ENCODE measurements around the gene ADAMTSL2. TPM values are rescaled to one million over a fixed set of nuclear protein-coding genes. Genes with fewer than 3 reads are reported as not detected.

The ADAMTSL2 gene
- total RNA-seq, 1 donor from 2014 or later: 0.15 TPM

DNA sequence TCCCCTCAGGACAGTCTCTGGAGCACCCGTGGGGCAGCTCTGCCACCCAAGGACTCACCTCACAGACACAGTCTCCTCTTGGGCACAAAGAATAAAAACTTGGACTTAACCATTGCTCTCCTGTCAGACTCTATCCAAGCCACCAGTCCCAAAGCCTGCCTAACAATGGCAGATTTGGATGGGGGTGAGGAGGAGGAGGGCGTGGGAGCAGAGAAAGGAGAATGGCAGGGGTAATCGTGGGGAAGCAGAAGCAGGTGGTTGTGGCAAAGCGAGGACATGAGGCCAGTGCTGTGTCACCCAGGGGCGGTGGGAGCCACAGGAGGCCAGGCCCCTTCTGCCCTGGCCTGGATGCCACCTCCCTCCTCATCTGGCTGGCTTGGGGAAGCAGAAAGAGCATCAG is 80.2 kb downstream of the ADAMTSL2 start:
- Mint-ChIP-seq H3K4me3 (ENCODE audit: unreplicated experiment) (no peak overlapping the region), H3K36me3 (ENCODE audit: low read depth) (no peaks in the 10 kb centered on the region), H3K9me3 (ENCODE audit: low read depth) (no peaks in the 10 kb centered on the region), H3K4me1 (ENCODE audit: low read depth) (peaks cover 1% of the 10 kb centered on the region), H3K27ac (ENCODE audit: unreplicated experiment) (no peak overlapping the region), H3K27me3 (ENCODE audit: low read depth) (peaks cover 78% of the 10 kb centered on the region)
- TF ChIP-seq, protein P1, sequence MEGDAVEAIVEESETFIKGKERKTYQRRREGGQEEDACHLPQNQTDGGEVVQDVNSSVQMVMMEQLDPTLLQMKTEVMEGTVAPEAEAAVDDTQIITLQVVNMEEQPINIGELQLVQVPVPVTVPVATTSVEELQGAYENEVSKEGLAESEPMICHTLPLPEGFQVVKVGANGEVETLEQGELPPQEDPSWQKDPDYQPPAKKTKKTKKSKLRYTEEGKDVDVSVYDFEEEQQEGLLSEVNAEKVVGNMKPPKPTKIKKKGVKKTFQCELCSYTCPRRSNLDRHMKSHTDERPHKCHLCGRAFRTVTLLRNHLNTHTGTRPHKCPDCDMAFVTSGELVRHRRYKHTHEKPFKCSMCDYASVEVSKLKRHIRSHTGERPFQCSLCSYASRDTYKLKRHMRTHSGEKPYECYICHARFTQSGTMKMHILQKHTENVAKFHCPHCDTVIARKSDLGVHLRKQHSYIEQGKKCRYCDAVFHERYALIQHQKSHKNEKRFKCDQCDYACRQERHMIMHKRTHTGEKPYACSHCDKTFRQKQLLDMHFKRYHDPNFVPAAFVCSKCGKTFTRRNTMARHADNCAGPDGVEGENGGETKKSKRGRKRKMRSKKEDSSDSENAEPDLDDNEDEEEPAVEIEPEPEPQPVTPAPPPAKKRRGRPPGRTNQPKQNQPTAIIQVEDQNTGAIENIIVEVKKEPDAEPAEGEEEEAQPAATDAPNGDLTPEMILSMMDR (IDR thresholded peaks at IDR 0.05): no peak
- DNase-seq (ENCODE audit: low spot score): no peak

DNA sequence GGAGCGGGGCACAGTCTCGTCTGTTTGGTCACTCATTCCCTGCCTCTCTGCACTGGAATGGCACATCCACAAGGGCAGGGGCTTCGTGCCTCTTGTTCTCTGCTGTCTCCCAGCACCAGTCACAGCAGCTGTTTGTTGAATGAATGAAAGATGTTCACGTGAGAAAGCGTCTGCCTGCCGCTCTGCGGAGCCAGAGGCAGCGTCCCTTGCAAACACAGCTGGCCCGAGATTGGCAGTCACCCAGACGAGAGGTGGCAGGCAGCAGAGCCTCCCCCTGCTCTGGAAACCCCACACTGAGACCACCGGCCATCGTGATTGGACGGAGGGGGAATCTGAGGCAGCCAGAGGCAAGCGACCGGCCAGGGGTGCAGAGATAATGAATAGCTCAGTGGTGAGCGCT is 80.7 kb downstream of the ADAMTSL2 start:
- H3K27ac Mint-ChIP-seq (ENCODE audit: unreplicated experiment): no peak overlapping the region
- no peaks in the 10 kb centered on the region for H3K36me3 Mint-ChIP-seq (ENCODE audit: low read depth)
- H3K4me3 Mint-ChIP-seq (ENCODE audit: unreplicated experiment): no peak overlapping the region
- no peak for DNase-seq (ENCODE audit: low spot score)
- H3K27me3 Mint-ChIP-seq (ENCODE audit: low read depth): peaks cover 79% of the 10 kb centered on the region
- no peaks in the 10 kb centered on the region for H3K9me3 Mint-ChIP-seq (ENCODE audit: low read depth)
- TF ChIP-seq, protein P1 (IDR thresholded peaks at IDR 0.05): no peak
- H3K4me1 Mint-ChIP-seq (ENCODE audit: low read depth): no peaks in the 10 kb centered on the region

DNA sequence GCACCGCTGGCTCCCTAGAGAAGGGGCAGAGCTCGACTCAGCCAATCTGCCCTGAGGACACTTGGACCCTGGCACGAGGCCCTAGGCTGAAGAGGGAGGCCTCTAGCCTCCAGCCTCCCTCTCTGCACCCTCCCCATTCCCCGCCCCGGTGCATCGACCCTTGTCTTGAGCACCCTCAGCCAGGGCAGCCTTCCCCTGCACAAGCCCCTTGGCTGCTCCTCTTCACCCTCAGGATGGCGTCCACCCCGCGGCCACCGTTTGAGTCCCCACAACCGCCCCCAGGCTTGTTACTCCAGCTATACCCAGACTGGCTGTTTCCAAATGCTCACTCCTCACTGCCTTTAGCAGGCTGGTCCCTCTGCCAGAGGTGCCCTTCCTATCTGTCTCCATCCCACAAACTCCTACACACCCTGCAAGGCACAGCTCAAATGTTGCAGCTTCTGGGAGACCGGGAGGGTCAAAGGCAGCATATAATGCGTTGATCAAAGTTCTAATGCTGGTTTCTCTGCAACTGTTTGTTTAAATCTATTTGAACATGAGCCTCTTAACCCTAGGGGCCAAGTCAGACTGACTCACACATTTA is 81.2 kb downstream of the ADAMTSL2 start:
- no peaks in the 10 kb centered on the region for H3K36me3 Mint-ChIP-seq (ENCODE audit: low read depth)
- H3K4me1 Mint-ChIP-seq (ENCODE audit: low read depth): no peaks in the 10 kb centered on the region
- H3K27me3 Mint-ChIP-seq (ENCODE audit: low read depth): peaks cover 77% of the 10 kb centered on the region
- no peaks in the 10 kb centered on the region for H3K9me3 Mint-ChIP-seq (ENCODE audit: low read depth)
- DNase-seq (ENCODE audit: low spot score): no peak
- H3K27ac Mint-ChIP-seq (ENCODE audit: unreplicated experiment): no peak overlapping the region
- TF ChIP-seq, protein P1 (IDR thresholded peaks at IDR 0.05): no peak
- no peak overlapping the region for H3K4me3 Mint-ChIP-seq (ENCODE audit: unreplicated experiment)

DNA sequence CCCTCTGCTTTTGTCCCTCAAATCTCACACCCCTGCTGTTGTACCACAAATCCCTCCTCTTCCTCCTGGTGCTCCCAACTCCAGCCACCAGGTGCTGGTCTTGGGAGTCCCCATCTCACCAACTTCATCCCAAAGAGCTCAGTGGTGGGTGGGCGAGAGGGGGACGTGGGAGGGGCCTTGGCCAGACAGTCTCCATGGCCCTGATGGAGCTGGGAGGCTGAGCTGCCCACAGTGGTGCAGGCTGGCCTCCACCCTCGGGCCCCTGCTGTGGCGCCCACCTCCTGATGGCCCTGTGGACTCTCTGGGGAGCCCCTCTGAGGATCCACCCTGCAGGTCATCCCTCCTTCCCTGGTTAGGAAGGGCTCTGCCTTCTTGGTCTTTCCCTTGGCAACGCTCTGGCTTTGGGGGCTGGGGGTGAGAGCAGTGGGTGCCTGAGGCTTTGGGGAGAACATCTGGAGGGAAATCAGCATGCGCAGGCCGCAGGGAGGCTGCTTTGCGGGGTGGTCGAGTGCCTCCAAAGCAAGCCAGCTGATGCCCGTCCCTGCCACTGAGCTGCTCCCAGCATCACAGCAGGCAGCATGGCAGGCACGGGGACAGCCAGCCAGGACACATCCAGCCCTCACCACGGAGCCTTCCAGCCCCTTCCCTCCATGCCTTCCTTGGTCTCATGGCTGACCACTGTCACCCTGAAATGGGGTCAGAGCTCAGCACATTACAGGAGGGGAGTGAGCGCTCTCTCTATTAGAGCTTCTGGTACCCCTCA is 82.3 kb downstream of the ADAMTSL2 start:
- TF ChIP-seq, protein P1 (IDR thresholded peaks at IDR 0.05): no peak
- Mint-ChIP-seq H3K36me3 (ENCODE audit: low read depth) (peaks cover 2% of the 10 kb centered on the region), H3K4me1 (ENCODE audit: low read depth) (no peaks in the 10 kb centered on the region), H3K27me3 (ENCODE audit: low read depth) (peaks cover 75% of the 10 kb centered on the region), H3K4me3 (ENCODE audit: unreplicated experiment) (no peak overlapping the region), H3K9me3 (ENCODE audit: low read depth) (no peaks in the 10 kb centered on the region), H3K27ac (ENCODE audit: unreplicated experiment) (no peak overlapping the region)
- no peak for DNase-seq (ENCODE audit: low spot score)

DNA sequence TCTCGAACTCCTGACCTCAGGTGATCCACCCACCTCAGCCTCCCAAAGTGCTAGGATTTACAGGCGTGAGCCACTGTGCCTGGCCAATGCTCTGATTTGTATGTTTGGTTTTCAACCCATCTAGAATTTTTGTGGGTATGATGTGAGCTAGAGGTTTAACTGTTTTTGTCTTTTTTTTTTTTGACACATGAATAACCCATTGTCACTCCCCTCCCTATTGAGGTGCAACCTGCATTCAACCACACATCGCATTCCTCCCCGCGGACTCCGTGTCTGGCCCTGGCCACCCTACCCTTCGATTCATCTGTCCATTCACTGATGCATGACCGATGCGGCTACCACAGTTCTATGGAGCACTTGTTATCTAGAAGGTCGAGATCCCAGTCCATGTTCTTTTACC is 84.2 kb downstream of the ADAMTSL2 start:
- DNase-seq (ENCODE audit: low spot score): no peak
- TF ChIP-seq, protein P1 (IDR thresholded peaks at IDR 0.05): no peak
- H3K27ac Mint-ChIP-seq (ENCODE audit: unreplicated experiment): no peak overlapping the region
- H3K27me3 Mint-ChIP-seq (ENCODE audit: low read depth): peaks cover 76% of the 10 kb centered on the region
- H3K4me3 Mint-ChIP-seq (ENCODE audit: unreplicated experiment): no peak overlapping the region
- no peaks in the 10 kb centered on the region for H3K9me3 Mint-ChIP-seq (ENCODE audit: low read depth)
- H3K4me1 Mint-ChIP-seq (ENCODE audit: low read depth): no peaks in the 10 kb centered on the region
- peaks cover 2% of the 10 kb centered on the region for H3K36me3 Mint-ChIP-seq (ENCODE audit: low read depth)
